Adrenal gland (tissue), 5 donors: ENCODE measurements around the gene RLN3.

Experiments used
- CTCF ChIP-seq, 6 experiments: fragments of 450-650 bp in 4 of 6; fragments of 200-600 bp in 2 of 6; sonication (generic) in 1 of 6; IDR thresholded peaks; 1 replicate in 5 of 6; 2 replicates in 1 of 6; pipeline versions ENCODE4 v1.5.1 to v1.8.0; 2016 to 2021; ENCODE audit warnings: antibody characterized with exemption in 6 of 6, mild to moderate bottlenecking in 2 of 6, moderate library complexity in 1 of 6
- POLR2A ChIP-seq, 2 donors: fragments of 450-650 bp; IDR thresholded peaks; one replicate each; pipeline ENCODE4 v1.6.1; 2017; ENCODE audit warnings: antibody characterized with exemption in 2 of 2, mild to moderate bottlenecking in 2 of 2, moderate library complexity in 1 of 2
- donor health status: DM: no; HTN: no; CAD: no.

- TF ChIP-seq CTCF (IDR thresholded peaks at IDR 0.05) (no peak), POLR2A (IDR thresholded peaks at IDR 0.05) (no peak)
Observed at GRCh38 chr19:13993590-13994300, 34.2 kb upstream of the RLN3 start.
